Panc1 (cell line): ENCODE measurements around the gene FAT2. TPM values are rescaled to one million over a fixed set of nuclear protein-coding genes. Genes with fewer than 3 reads are reported as not detected.
A peak's percentile ranks its signal among the peaks of the same experiment; 100 is the strongest.

Source experiments
- ATAC-seq: fragments of 200-7000 bp; cut with Tn5 transposase; 2 replicates; pipeline ENCODE4 v1.9.1; 2020; ENCODE audit warnings: mild to moderate bottlenecking, moderate library complexity
- BruUV-seq: library from RNA; stranded (reverse); fragments of 400-500 nt; replicated peaks from 2 replicates; lab custom pipeline; 2021; lab: Mats Ljungman, UMichigan
- CTCF ChIA-PET: fragments of 300-600 bp; sonication (Branson Sonifier 250); formaldehyde crosslinking; loops from one replicate; lab custom pipeline; 2022; ENCODE audit warnings: antibody characterized with exemption; lab: Charles Lee
- POLR2A ChIA-PET: fragments of 300-600 bp; sonication (Branson Sonifier 250); formaldehyde crosslinking; loops from one replicate; lab custom pipeline; 2022; ENCODE audit warnings: antibody characterized with exemption; lab: Charles Lee
- DNase-seq: peaks from one replicate; pipeline ENCODE4 v3.0.0-alpha.2; 2010; ENCODE audit warnings: low read depth, low spot score
- H3K27ac ChIP-seq: 2 replicates; pipeline ENCODE4 v1.5.1; 2011; ENCODE audit warnings: mild to moderate bottlenecking, low read length, inconsistent platforms
- H3K27me3 ChIP-seq: fragments of 200-500 bp; sonication (Bioruptor generic); 2 replicates; pipeline ENCODE4 v1.6.0; 2014; ENCODE audit warnings: low read length, inconsistent platforms; ENCODE audit not compliant: control insufficient read depth, insufficient read depth
- H3K36me3 ChIP-seq: fragments of 200-500 bp; sonication (Bioruptor generic); 2 replicates; pipeline ENCODE4 v1.5.1; 2014; ENCODE audit warnings: inconsistent platforms, mild to moderate bottlenecking, low read length, moderate library complexity; ENCODE audit not compliant: control insufficient read depth, insufficient read depth
- H3K4me1 ChIP-seq: 2 replicates; pipeline ENCODE4 v1.5.1; 2011; ENCODE audit warnings: inconsistent platforms, mild to moderate bottlenecking, low read length, moderate library complexity; ENCODE audit not compliant: control insufficient read depth, insufficient read depth
- H3K4me3 ChIP-seq, 2 experiments: 2 replicates each; pipeline ENCODE4 v1.5.1; 2011 to 2012; ENCODE audit warnings: low read depth in 2 of 2, low read length in 2 of 2, mild to moderate bottlenecking in 2 of 2, inconsistent platforms in 1 of 2, moderate library complexity in 1 of 2
- H3K9me3 ChIP-seq: fragments of 200-500 bp; sonication (Bioruptor generic); 2 replicates; pipeline ENCODE4 v1.5.1; 2014; ENCODE audit warnings: low read depth, mild to moderate bottlenecking, inconsistent platforms, low read length, moderate library complexity; ENCODE audit not compliant: control insufficient read depth, insufficient read depth
- CTCF ChIP-seq: fragments of 450-650 bp; IDR thresholded peaks from 2 replicates; pipeline ENCODE4 v1.5.1; 2017; ENCODE audit warnings: mild to moderate bottlenecking
- POLR2AphosphoS5 ChIP-seq: IDR thresholded peaks from 2 replicates; pipeline ENCODE4 v1.6.1; 2012; ENCODE audit warnings: mild to moderate bottlenecking, low read depth, low read length, moderate library complexity
- REST ChIP-seq, 2 experiments: IDR thresholded peaks; 2 replicates each; pipeline ENCODE4 v1.6.1; 2011 to 2012; ENCODE audit warnings: low read depth in 2 of 2, control low read depth in 1 of 2, low read length in 1 of 2, mild to moderate bottlenecking in 1 of 2, moderate library complexity in 1 of 2; ENCODE audit not compliant: insufficient read depth in 1 of 2
- SIN3A ChIP-seq: IDR thresholded peaks from 2 replicates; pipeline ENCODE4 v1.6.1; 2012; ENCODE audit warnings: low read depth, mild to moderate bottlenecking, low read length, moderate library complexity, borderline replicate concordance; ENCODE audit not compliant: insufficient read depth
- TCF7L2 ChIP-seq: IDR thresholded peaks from 2 replicates; pipeline ENCODE4 v1.6.1; 2011; ENCODE audit warnings: mild to moderate bottlenecking, low read depth, low read length, inconsistent platforms
- in situ Hi-C: cut with HindIII; loops from 2 replicates; pipeline ENCODE4 v1.10.0; 2016; ENCODE audit warnings: low sequenced_read_pairs, low pct_unique_long_range_greater_than_20kb
- intact Hi-C: fragments of 100-400 bp; cut with micrococcal nuclease; formaldehyde crosslinking; loops from one replicate; pipeline ENCODE4 v1.10.0; 2022; ENCODE audit not compliant: unreplicated experiment
- total RNA-seq: library from RNA; stranded (reverse); gene quantifications from one replicate; pipeline ENCODE4 v1.2.1, GENCODE V29; 2021; ENCODE audit not compliant: unreplicated experiment

Gene FAT2
- total RNA-seq, 1 experiment from 2014 or later, result not detected

DNA sequence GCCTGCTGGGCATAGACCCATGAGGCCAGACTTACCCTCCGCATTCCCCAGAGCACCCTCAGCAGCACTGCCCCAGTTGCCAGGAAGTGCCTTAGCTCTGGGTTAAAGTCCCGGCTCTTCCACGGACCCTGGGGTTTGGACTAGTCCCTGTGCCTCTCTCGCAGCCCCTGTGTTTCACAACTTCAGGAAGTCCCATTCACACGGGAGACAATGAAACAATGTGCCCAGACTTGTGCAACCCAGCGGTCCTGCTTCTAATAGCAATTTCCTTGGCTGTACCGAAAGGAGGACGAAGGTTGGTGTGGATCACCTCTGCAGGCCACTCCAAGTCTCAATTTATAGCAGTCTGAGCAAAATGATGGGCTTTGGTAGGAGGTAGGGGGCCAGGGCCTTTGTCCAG is 41.8 kb upstream of the FAT2 start:
- Histone ChIP-seq H3K9me3 (no peaks in the 10 kb centered on the region), H3K36me3 (no peaks in the 10 kb centered on the region), H3K27me3 (peaks cover 7% of the 10 kb centered on the region; the same call in 1 of the 2 replicates), H3K4me3 (no peak overlapping the region), H3K4me1 (no peaks in the 10 kb centered on the region), H3K27ac (no peak overlapping the region)
- POLR2A ChIA-PET, result interaction anchor here (0.6 kb wide), 1 partner anchor 15 kb away, joined by 9 read pairs; no protein-coding TSS in a partner anchor
- BruUV-seq, result no TSS peak
- ATAC-seq (no peak), DNase-seq (no peak)
- in situ Hi-C loops (no loop called here), intact Hi-C loops (no loop called here)
- CTCF ChIA-PET, result no interaction called here
- TF ChIP-seq CTCF, result no peak
- TF ChIP-seq POLR2AphosphoS5, result no peak
- TF ChIP-seq REST (IDR thresholded peaks at IDR 0.05; ENCODE audit: insufficient read depth in 1 of 2, low read depth in 2 of 2, low read length in 1 of 2), result no peak
- TF ChIP-seq SIN3A, result no peak
- no peak for TF ChIP-seq TCF7L2

DNA sequence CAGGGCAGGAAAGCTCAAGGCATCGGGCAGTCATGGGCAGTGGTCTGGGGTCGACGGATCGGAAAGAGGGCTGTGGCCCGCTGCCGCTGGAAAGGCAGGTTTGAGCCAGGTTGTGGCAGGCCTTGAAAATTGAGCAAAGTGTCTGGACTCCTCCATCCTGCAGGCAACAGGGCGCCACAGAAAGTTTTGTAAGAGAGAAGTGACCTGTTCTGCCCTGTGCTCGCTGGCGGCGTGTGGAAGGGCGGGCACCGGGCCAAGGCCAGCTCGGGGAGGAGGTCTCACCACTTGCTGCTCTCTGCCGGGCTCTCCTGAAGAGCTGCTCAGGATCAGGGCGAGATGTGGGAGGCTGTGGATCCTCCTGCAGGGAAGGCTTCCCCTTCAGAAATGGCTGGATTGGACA is 41.4 kb upstream of the FAT2 start:
- no peaks in the 10 kb centered on the region for H3K36me3 ChIP-seq
- no peak for TF ChIP-seq CTCF
- no peak for TF ChIP-seq TCF7L2
- no peak for TF ChIP-seq REST (IDR thresholded peaks at IDR 0.05; ENCODE audit: insufficient read depth in 1 of 2, low read depth in 2 of 2, low read length in 1 of 2)
- ChIA-PET CTCF (no interaction called here), POLR2A (no interaction called here)
- no peak overlapping the region for H3K4me3 ChIP-seq
- BruUV-seq, result no TSS peak
- no peaks in the 10 kb centered on the region for H3K9me3 ChIP-seq
- in situ Hi-C loops, result no loop called here
- DNase-seq (no peak), ATAC-seq (0 out of 2 replicates have a peak, but pooled peaks have one; percentile 50)
- intact Hi-C loops, result no loop called here
- no peak overlapping the region for H3K27ac ChIP-seq
- H3K27me3 ChIP-seq, result peaks cover 7% of the 10 kb centered on the region; the same call in 1 of the 2 replicates
- no peaks in the 10 kb centered on the region for H3K4me1 ChIP-seq
